IPS DF 4.7 (cell line): Measurements from ENCODE around the gene DNAH8.
"Not testable (repeated sequence)": the region's sequence is repeated elsewhere in the genome, so short reads cannot be mapped to it uniquely, and the experiment has no call there.

ENCODE experiments used
- DNase-seq: peaks from one replicate; pipeline ENCODE4 v3.0.0-alpha.2; 2013; ENCODE audit warnings: low spot score; ENCODE audit errors: extremely low read depth

The DNAH8 gene

DNA sequence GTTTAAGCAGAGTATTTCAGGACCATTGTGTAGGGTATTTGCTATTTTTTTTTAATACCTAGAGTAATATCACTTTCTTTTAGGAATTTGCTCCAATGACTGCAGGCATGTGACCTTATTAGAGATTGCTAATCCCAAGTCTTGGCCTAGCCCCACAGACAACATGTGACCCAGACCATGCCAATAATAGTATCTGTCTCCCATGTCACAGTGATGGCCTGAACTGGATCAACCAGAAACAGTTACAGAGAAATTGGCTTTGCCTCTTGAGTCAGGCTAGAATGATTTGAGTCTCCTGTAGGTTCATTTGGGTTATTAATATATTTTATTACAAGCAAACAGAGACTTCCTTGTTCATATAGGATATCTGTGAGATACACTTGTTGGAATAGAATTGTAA, 116.8 kb downstream of the DNAH8 start:
- DNase-seq, result no peak

DNA sequence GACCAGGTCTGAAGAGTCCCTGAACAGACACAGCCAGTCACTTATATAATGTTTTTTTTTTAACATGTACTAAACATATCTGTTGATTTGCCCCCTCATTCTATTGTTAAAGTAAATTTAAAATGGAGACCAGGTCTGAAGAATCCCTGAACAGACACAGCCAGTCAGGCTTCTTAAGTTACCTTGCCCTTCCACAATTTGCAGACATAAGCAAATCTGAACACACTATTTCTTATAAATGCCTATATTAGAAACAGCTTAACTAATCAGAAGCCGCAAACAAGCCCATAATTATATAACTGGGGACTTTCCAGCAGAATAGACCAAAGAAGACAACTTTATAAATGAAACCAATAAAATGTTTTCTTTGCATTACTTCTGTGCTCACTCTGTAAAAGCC, 118.2 kb downstream of the DNAH8 start:
- DNase-seq, result no peak

GRCh38 chr6:38836585-38836984, 121.5 kb downstream of the DNAH8 start:
- no peak for DNase-seq

DNA sequence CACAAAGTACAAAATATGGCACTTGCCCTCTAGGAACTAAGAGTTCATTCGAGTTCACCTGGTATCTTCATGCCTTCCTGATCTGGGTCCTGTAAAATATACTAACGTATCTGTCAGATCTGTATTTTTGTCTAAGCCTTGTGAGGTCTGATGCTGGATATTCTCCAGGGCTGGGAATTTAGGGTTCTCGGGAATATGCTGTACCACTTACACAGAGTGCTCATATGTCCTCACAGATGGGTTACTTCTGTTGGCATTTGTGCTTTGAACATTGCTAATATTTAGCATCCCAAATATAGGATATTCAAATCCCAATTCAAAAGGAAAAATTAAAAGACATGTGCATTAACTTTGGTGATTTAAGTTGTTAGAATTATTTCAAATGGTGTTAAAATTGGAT, 122.0 kb downstream of the DNAH8 start:
- no peak for DNase-seq

DNA sequence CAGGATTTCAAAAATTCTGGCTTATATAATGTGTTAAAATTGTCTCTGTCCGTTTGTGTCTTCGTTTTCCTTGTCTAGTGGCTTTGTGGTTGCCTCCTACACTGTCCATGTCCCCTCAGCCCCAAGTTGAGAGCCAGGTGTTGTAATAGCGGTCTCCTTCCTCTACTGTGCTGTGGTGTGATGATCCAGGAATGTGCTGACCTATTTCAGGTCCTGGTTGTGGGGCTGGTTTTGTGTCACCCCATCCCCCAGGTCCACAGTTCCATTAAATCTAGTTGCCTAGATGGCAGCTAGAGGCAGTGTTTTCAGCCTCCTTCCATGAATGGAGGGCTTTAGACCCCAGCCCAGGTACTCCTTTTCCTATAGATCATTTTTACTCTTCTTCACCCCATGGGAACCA, 128.7 kb downstream of the DNAH8 start:
- no peak for DNase-seq

DNA sequence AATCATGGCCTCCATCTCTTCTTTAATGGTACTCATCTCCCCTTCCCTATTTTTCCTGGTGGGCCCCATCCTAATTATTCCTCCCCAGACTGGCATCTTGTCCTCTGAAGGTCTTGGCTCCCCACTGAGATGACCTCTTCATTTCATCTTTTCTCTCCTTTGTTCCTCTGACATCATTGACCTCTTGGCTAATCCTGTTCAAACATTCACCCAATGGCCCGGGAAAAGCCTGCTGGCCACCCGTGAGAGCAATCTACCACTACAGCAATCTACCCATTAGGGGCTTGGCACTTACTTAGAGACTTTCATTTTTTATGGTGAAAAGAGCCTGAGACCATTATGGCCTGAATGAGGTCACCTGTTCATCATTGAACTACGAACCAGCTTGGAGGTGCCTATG, 130.8 kb downstream of the DNAH8 start:
- no peak for DNase-seq

- DNase-seq, result no peak
Measured at GRCh38 chr6:38846361-38846760, 131.2 kb downstream of the DNAH8 start.

DNA sequence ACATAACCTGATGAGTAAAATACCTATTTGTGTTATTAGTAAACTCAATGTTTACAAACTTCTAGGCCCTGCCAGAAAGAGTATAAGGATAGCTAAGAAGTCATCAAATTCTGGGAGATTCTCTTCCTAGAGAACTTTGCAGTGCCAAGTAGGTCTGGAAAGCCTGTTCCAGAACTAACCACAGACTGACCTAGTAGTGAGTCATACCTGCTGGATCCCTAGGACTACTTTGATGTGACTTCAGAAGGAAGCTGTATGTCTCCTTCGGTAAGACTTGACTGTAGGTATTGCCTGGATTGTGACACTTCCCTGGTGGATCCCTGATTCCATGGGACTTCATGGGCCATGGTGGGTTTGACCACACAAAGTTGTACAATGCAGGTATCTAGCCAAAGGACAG, 131.7 kb downstream of the DNAH8 start:
- no peak for DNase-seq

GRCh38 chr6:38847497-38847896, 132.4 kb downstream of the DNAH8 start:
- DNase-seq, result no peak

DNA sequence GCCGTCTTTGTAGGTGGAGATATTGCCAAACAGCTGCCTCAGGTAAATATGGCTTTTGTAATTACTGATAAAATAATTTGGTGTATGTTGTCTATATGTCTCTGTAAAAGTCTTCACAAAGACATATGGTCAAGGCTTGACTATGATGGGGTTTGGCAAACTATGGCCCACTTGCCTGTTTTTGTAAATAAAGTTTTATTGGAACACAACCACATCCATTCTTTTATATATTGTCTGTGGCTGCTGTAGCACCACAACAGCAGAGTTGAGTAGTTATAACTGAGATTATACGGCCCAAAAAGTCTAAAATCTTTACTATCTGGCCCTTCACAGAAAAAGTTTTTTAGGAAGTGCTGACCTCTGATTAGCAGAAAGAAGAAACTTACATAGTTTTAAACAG, 133.6 kb downstream of the DNAH8 start:
- DNase-seq, result no peak

DNA sequence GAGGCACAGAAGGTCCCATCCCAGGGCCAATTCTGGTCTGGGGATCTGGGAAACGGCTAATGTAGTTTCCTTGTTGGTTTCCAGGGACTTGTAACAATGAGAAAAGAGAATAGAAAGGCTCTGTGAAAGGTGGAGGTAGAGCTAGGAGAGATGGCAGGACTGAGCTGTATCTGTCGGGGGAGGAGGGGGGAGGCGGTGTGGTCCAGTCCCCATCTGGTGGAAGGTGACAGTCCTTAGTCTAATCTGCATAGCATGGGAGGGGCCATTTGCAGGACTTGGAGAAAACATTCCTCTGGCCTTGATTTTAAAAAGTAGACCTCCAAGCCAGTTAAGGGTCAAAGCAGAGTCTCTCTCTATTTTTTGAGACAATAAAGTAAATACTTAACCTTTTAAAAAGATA, 137.1 kb downstream of the DNAH8 start:
- DNase-seq, result no peak

GRCh38 chr6:38853236-38853635, 138.1 kb downstream of the DNAH8 start:
- no peak for DNase-seq

DNA sequence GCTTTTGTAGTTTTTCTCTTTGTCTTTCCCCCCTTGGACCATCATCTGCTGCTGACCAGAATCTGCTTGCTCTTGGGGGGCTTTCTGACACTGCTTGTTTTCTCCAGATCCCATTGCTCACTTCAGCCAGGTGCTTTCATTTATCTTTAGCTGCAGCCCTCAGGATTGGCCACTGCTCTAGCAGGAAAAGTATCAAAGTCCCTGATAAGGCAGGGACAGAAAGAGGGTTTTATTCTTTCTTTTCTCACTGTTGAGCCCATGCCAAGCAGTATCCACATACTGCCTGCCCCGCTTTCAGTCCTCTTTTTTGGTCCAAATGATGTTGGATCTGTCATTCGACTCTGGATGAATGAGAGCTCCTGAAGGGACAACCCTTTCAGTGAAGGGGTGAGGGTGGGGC, 141.4 kb downstream of the DNAH8 start:
- no peak for DNase-seq

DNA sequence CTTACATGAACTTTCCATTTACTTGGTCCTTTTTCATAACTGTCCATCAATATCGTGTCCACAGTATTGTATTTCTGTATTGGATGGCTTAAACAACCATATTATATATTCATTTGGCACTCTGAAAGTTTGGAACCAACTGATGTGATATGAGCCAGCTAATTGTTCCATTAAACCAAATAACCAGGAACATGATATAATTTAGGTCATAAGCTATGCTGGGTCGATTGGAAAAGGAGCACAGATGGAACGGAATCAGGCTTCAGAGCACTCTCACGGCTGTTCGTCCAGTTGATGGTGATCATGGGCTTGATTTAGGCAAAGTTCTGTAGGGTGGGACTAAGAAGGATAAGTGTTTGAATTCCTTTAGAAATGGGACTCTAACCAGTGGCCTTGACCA, 142.7 kb downstream of the DNAH8 start:
- DNase-seq, result no peak

DNA sequence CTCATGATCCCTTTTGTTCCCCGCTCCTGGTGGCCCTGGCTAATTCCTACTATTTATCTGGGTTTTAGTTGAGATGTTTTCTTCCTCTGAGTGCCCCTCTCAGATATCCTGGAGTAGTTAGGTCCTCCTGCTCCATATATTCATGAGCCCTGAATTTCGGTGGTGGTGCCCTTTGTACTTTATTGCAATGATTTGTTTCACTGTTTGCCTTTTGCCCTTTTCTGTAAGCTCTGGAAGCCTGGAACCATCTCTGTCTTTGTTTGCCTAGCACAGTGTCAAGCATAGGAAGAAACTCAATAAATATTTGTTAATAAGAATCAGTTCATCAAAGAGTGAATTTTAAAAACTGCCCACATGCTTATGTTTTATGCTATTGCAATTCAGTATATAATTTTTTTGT, 144.9 kb downstream of the DNAH8 start:
- DNase-seq, result no peak

- DNase-seq, result no peak
Measured at GRCh38 chr6:38861926-38862401, 146.9 kb downstream of the DNAH8 start.

GRCh38 chr6:38865521-38866174, 150.5 kb downstream of the DNAH8 start:
- DNase-seq, result no peak

DNA sequence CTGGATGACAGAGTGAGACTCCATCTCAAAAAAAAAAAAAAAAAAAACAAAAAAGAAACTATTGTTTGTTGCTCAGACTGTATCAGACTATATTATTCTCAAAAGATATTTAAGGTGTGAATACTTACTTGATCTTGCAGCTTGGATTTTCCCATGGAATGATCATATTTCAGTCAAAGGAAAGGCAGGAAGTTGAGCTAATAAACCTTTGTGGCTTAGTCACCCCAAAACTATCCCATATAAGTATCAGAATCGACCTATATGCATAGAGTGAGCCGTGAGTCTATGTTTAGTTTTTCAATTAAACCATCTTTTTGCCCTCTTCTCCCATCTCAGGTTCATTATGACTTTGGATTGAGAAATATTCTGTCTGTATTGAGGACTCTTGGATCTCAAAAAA, 152.6 kb downstream of the DNAH8 start:
- DNase-seq, result no peak

GRCh38 chr6:38871741-38872568, 156.8 kb downstream of the DNAH8 start:
- DNase-seq, result peak; percentile 64

GRCh38 chr6:38873001-38873400, 157.9 kb downstream of the DNAH8 start:
- DNase-seq, result no peak

DNA sequence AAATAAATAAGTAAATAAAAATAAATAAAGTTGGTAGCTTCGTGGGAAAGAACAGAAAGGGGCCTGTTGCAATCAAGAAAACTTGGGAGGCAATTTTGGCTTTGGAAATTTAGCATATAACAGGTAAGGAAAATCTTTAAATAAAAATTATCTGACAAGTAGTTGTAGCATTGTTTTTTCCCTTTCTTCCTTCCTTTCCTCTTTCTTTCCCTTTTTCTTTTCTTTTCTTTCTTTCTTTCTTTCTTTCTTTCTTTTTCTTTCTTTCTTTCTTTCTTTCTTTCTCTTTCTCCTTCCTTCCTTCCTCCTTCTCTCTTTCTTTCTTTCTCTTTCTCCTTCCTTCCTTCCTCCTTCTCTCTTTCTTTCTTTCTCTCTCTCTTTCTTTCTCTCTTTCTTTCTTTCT, 158.7 kb downstream of the DNAH8 start:
- not testable (repeated sequence) for DNase-seq

DNA sequence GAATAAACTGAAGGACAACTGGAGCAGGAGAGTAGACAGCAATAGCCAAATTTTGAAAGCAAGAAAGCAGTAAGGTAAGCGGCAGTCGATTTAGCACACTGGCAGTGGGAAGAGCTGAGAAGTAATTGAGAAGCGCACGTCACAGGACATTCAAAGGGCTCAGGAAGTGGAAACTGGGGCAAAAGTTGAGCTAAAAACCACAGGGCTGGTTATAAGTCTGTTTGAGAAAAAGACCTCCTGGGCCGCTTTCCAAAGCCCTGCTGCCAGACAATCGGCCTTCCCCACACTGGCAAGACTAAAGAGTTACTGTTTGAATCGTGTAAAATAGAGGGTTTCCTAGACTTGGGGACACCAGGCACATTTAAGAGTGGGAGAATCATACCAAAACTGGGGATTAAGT, 161.4 kb downstream of the DNAH8 start:
- no peak for DNase-seq

DNA sequence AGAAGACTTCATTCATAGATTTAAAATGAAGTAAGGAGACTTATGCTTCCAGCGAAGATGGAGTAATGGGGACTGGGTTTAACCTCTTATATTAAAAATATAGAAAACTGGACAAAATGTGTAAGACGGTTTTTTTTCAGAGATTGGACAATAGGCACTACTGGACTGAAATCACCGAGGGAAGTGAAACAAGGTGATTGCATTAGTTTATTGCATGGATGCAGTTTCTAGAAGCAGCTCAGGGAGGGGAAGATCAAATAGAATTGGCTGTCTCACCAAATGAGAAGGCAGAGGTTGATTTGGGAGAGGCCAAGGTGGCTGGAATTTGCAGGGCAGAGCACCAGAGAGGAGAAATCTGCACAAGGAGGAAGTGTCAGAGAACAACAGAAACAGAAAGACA, 162.6 kb downstream of the DNAH8 start:
- DNase-seq, result no peak
